ENCODE measurements around the gene HCFC1.
"Not testable (repeated sequence)": the region's sequence is repeated elsewhere in the genome, so short reads cannot be mapped to it uniquely, and the experiment has no call there.

Gene HCFC1

DNA sequence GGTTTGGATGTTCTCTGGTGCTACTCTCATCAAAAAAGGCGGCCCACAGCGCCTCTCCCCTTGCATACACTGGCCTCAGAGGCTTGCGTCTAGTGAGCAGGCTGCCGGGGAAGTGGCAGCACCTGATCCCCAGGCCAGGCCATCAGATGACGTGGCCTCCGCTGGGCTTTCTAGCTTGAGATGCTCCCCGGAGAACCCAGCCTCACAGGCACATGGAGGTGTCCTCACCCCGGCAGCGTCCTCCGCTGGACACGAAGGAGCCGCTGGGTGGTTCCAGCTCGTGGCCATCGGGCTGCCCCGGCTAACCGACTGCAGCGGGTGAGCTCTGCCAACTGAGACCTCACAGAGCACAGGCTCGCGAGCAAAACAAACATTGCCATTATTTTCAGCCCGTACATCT lies 35.3 kb upstream of the HCFC1 start:
- DNase-seq, result no peak

GRCh38 chrX:154004315-154004714 lies 32.7 kb upstream of the HCFC1 start:
- DNase-seq, result no peak

GRCh38 chrX:154002215-154002719 lies 30.6 kb upstream of the HCFC1 start:
- peak; percentile 93 for DNase-seq

DNA sequence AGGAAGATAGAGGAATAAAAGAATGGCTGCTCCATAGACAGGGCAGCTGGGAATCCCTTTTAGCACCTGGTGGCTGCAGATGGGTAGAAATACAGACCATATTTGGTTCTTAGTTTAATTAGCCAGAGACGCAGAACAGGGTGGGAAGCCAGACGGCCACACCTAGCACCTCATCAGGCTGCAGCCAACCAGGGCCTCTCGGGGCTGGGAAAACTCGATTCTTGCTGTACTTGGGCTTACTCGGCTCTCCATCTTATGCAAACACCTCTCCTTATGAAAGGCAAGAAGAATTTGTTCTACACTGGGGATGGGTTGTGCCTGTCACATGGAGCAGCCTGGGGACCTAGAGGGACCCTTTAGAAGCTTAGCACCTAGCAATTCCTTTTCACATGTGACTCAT lies 28.4 kb upstream of the HCFC1 start:
- DNase-seq, result no peak

DNA sequence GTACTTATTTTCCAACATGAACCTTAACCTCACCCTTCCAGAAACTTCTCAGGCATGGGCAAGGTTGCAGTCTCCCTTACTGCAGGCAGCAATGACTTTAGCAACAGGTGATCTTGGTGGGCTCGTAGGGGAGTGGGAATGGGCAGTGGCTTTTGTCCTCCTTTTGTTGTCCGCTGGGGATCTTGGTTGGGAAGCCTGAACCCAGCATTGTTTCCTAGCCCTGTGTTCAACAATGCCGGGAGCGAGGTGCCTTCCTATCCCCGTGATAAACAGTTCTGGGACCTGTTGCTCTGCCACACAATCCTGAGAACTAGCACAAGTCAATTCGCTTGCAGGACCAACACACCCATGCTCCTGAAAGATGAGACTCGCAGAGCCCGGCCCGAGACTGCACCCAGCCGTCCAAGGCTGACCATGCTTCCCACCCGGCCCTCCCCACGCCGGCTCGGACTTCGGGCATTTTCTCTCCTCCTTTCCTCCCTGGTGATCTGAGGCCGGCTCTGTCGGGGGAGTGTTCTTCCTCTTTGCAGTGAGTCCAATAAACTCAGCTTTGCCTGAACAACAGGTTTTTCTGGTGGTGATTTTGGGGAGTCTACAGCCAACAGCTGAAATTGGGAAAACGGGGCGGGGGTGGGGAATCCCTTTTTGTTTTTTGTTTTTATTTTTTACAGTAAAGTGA lies 27.9 kb upstream of the HCFC1 start:
- no peak for DNase-seq

GRCh38 chrX:153995504-153995903 lies 23.9 kb upstream of the HCFC1 start:
- no peak for DNase-seq

- not testable (repeated sequence) for DNase-seq
These were observed 22.8 kb upstream of the HCFC1 start for GRCh38 chrX:153994398-153994797.

- DNase-seq, result no peak
These were observed 22.4 kb upstream of the HCFC1 start for GRCh38 chrX:153993978-153994377.

DNA sequence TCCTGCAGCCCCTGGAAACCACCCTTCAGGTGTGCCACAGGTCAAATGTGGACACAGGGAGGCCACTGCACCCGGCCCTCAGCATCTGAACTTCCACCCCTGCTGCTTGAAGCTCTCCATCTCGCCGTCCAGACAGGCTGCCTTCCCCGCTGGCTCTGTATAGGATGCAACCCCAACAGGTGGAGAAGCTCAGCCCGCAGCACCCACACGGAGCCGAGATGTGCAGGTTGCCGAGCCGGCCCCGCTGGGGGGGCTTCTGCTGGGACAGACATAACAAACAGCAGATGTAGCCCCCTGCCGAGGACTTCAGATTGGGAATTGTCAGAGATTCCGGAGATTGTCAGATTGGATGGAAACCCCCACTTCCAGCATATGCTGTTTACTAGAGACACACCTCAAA lies 21.5 kb upstream of the HCFC1 start:
- no peak for DNase-seq

DNA sequence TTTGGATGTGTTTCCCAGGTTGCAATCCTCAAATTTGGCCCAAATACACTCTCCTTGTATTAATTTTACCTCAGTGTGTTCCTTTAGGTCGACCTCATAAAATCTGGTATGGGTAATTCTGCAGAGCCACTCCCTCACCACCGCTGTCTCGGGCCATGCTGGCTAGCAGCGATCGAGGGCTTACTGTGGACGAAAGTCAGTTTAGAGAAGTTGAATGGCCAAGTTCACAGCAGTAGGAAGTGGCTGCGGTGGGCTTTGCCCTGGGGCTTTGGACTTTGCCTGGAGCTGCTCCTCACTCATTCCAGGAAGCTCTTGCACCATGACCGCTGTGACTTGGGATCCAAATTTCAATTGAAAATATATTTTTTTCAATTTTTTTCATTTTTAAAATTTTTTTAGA lies 20.6 kb upstream of the HCFC1 start:
- no peak for DNase-seq

DNA sequence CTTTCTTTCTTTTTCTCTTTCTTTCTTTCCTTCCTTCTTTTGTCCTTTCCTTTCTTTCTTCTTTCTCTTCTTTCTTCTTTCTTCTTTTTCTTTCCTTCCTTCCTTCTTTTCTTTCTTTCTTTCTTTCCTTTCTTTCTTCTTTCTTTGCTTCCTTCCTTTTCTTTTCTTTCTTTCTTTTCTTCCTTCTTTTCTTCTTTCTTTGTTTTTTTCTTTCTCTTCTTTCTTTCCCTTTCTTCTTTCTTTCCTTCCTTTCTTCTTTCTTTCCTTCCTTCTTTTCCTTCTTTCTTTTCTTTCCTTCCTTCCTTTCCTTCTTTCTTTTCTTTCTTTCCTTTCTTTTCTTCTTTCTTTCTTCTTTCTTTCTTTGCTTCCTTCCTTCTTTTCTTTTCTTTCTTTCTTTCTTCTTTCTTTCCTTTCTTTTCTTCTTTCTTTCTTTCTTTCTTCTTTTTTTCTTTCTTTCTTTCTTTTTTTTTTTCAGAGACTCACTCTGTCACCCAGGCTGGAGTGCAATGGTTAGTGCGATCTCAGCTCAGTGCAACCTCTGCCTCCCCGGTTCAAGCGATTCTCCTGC lies 19.5 kb upstream of the HCFC1 start:
- DNase-seq, result no peak

GRCh38 chrX:153989973-153990655 lies 18.5 kb upstream of the HCFC1 start:
- no peak for DNase-seq

GRCh38 chrX:153988493-153988892 lies 16.9 kb upstream of the HCFC1 start:
- DNase-seq, result no peak

DNA sequence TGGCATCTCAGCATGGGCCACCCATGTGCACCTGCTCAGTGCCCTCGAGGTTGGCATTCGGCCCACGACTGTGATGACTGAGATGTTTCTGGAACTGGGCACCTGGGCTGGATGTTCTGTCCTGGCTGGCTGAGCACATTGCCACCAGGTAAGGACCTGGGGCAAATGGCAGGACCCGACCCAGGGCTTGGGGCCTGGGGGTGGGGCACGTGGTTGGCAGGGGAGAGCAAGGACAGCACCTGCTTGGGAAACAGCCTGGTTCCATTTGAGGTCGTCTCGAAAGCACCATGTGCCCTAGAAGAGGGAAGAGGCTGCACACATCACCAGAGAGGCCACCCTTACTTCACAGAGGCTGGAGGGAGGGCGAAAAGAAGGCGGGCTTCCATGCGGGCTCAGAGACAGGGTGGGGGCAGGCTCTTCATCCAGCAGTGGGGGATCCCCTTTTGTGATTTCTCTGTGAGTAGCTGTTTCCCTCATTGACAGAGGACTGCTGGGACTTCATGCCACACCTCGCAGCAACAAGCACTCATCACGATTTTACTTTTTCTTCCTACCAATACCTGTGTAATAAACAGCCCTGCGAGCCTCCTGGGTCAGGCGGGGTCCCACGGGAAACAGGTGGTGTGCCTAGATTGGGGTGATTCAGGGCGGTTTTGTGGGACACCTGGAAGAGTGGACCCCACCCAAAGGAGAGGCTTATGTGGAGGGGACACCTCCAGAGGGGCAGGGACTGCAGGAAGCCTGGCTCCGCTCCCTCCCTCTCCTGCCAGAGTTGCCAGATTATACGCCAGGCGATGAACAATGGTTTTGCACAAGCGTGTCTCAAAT lies 12.9 kb upstream of the HCFC1 start:
- DNase-seq, result peak; percentile 47

DNA sequence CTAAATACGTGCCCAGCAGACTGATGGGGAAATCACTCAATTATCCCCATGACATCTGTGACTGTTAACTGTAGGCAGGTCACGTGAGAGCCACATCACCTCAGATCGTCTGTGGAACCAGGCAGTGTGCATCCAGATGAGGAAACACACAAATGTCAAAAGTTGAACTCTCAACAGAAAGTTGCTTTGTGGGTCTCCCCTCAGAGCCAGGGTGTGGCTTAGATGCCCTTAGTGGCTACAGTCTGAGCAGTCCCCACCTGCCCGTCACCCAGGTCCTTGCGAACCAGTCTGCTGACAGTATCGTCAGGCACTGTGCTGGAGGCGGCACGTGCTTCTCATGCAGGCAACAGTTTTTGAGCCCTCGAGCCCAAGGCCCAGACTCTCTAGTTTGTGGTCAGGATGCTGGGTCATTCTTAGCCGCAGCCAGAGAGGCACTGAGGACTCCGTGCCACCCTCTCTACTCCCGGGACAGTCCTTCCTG lies 11.7 kb upstream of the HCFC1 start:
- DNase-seq, result no peak

DNA sequence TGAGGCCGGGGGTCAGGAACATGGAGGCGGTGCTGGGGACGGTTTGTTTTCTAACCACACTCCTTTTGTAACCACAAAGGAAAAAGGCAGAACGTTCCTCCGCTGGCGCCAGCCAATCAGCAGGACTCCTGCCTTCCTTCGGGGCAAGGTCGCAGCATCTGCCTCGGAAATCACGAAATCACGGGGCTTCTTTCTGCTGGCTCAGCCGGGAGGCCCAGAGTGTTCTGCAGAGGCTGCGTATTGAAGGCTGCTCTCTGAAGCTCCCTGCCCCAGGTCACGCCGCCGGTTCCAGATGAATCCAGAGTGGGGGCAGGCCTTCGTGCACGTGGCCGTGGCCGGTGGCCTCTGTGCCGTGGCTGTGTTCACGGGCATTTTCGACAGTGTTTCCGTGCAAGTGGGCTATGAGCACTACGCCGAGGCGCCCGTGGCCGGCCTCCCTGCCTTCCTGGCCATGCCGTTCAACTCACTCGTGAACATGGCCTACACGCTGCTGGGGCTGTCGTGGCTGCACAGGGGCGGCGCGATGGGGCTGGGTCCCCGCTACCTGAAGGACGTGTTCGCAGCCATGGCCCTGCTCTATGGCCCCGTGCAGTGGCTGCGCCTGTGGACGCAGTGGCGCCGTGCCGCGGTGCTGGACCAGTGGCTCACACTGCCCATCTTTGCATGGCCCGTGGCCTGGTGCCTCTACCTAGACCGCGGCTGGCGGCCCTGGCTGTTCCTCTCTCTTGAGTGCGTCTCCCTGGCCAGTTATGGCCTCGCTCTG lies 10.3 kb upstream of the HCFC1 start:
- peak; percentile 88 for DNase-seq

DNA sequence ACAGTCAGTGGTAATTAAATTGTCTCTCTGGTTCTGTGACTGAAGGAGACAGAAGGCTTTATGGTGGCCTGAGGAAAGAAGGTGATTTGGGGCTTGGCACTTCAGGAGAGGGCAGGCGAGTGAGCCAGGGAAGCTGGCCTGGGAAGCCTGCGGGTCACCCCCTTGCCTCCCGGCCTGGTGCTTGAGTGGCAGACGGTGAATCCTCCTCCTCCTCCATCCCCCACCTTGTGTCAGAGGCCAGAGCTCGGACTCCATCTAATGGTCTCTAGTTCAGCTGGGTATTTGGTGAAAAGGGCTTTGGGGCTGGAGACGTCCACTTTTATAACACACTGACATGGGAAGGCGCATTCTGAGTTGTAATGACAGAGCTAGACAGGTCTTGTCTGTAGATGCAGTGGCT lies 9.6 kb upstream of the HCFC1 start:
- no peak for DNase-seq

GRCh38 chrX:153980394-153980793 lies 8.8 kb upstream of the HCFC1 start:
- DNase-seq, result not testable (repeated sequence)

GRCh38 chrX:153974726-153975286 lies 3.2 kb upstream of the HCFC1 start:
- peak; percentile 35 for DNase-seq

GRCh38 chrX:153974003-153974725 lies 2.5 kb upstream of the HCFC1 start:
- peak; percentile 26 for DNase-seq

Measured in hematopoietic multipotent progenitor cell treated with erythropoietin and hydrocortisone succinate and interleukin-3 and kit ligand, for 4 days (in vitro differentiated cells).